Dermis microvascular lymphatic vessel endothelial cell (primary cell): Measurements from ENCODE around the gene ZFP2. TPM values are rescaled to one million over a fixed set of nuclear protein-coding genes. Genes with fewer than 3 reads are reported as not detected.
"Not testable (repeated sequence)": the region's sequence is repeated elsewhere in the genome, so short reads cannot be mapped to it uniquely, and the experiment has no call there.

ENCODE experiments used
- DNase-seq, 2 donors: peaks; one replicate each; pipeline versions ENCODE4 v3.0.0 to v3.0.0-alpha.2; 2010; ENCODE audit warnings: low read depth in 2 of 2
- total RNA-seq: library from RNA; depleted of rRNA; stranded (reverse); fragments of >200 nt; gene quantifications from 2 replicates; pipeline ENCODE4 v1.2.1, GENCODE V29; 2014

ZFP2 gene
- total RNA-seq = 0.39 and 0.89 TPM in 2 replicates

DNA sequence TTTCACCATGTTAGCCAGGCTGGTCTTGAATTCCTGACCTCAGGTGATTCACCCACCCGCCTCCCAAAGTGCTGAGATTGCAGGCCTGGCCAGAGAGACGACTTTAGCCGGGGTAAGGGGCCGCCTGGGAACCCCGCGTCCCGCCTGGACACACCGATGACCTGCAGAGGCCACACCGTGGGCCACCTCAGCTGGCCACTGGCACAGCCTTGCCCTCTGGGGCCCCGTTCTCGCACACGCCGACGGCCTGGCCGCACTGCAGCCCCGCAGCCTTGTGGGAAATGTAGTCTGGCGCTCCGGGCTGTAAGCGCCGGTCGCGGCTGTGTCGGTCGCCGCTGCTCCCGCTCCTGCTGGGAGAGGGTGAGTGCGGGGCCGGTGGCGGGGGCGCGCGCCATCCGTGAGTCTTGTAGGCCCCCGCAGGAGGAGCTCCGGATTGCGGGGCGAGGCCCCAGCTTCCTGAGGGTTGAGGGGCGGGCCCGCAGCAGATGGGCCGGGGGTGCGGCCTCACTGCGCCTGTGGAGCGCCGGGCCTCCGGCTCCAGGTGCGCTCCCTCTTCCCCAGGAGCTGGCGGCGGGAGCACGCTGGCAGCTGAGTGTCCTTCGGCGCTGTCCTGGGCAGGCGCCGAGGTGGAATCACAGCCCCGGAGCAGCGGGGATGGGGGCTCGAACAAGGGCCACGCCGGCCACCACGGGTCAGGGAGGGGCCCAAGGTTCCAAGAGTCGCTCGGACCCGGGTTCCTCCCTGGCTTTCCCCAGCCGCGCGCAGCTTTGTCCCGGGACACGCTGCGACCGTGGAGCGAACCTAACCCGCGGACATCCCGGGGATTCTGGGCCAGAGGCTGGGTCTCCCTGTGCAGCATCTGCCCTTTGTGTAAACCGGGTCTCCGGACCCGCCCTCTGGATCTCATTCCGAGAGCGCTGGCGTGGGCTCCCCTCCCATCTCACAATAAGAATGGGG, at the start of gene ZFP2:
ZFP2 (plus strand) TSS at position 299 of the 957 bp plus-strand sequence. CDS start 35,401 bp downstream, outside the sequence.
- DNase-seq = peak; percentile 12 to 64

DNA sequence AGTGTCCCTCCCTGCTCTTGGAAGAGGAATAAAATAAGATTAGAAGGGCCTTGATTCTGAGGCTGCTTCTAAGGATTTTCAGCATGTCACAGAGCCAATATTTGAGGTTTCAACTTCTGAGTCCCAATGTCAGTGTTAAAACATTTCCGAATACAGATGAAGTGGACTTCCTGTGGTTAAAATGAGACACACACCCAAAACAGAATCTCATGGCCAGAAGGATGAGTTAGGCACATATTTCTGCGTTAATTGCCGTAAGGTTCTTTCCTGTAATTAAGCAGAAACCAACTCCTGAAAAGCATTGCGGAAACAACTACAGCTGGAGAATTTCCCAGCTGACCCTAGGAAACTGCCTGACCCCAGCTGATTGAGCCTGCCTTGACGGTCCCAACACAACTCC, 46.4 kb upstream of the ZFP2 start:
- DNase-seq = no peak

DNA sequence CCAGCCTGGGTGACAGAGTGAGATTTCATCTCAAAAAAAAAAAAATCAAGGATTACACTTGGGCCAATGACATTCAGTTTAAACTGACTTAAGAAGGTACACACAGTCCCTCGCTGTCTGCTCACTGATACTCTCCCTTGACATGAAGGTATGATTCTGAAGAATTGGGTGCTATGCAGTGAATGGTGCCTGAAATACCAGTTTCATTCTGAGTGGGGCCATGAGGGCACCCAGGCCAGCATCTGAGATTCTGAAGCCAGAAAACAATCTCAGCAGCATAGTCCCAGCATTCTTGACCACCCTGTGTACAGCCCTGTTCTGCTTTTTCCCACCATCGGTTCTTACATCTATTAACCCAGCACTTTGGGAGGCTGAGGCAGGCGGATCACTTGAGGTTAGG, 43.8 kb upstream of the ZFP2 start:
- no peak for DNase-seq

DNA sequence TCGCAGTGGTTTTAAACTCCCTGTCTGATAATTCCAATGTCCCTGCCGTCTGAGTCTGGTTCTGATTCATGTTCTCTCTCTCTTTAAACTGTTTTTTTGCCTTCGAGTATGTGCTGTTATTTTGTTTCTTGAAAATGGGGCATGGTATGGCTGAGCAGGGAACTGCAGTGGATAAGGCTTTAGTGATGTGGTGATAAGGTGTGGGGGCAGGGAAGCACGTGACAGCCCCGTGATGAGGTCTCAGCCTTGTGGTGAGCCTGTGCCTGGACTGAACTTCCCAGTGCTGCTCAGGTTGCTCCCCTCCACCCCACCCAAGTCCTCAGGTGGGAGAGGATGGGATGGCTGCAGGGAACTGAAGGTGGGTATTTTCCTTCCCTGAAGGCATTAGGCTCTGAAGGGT, 41.4 kb upstream of the ZFP2 start:
- no peak for DNase-seq

DNA sequence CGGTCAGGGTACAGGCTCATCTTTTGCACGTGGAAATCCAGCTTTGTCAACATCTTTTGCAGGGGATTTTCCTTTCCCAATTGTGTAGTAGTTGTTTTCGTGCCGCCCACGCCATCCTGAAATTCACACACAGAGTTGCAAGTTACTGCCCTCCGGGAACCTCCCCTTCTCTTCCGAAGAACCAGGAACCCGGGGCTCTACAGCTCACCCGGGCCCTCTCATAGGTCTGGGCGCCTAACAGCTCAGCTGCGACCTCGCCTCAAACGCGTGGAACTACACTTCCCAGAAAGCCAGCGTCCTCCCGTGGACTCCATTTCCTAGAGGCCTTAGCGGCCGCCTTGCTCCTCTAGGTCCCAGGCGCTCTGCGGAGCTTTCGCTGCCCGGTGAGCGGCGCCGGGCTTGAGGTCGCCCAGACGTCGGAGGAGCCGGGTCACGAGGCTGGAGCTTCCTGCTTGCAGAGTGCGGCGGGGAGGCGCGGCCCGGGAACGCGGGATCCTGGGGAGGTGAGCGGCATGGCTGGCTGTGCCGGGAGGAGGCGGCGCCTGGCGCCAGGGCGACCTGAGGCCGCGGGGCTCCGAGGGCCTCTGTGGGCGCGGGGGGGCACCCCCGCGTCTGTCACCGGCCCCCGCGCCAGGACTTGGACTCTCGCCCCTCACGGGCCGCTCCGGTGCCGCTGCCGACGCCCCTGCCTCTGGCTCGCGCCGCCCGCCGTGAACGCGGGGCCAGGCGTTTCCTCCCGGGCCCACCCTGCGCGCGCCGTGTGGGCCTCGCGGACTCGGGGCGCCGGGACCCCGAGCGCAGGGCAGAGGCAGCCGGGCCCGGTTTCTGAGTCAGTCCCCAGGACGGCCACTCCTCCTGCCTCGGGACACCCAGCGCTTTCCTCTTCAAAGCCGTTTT, 35.8 kb upstream of the ZFP2 start, which contains the start of gene ZNF354B:
ZNF354B (plus strand) TSS at position 329 of the 897 bp plus-strand sequence. CDS start 1,095 bp downstream, outside the sequence.
- DNase-seq = peak; percentile 90 to 98

DNA sequence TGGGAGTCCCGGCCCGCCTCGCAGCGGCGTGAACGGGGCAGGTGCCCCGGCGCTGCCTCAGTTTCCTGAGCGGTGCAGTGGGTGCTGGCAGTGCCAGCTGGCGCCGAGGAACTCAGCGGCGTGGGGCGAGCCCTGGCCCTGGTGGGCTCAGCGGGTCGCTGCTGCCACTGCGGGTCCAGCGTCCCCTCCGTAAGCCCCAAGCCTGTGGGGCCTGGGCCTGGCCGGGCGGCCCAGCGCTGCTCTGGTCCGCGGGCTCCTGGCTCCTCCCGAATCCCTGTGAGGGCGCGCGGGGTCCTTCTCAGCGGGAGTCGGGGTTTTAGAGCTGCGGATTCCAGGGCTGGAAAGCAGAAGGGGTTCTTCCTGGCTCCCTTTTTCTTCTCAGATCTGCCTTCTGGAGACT, 35.1 kb upstream of the ZFP2 start:
- DNase-seq = not testable (repeated sequence)

DNA sequence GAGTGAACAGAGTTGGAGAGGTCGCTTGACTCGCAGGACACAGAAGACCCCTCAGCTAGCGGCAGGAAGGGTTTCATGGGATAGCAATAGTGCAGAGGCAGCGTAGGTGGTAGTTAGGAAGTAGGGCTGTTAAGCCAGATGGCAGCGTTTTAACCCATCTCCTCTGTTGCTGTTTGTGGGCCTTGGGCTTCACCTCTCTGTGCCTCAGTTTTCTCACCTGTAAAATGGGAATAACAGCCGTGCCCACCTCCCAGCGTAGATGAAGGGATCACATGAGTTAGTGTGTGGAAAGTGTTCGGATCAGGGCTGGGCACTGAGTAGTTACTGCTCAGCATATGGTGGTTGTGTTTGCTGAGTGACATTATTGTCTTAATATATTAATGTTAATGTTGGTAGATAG, 34.1 kb upstream of the ZFP2 start:
- no peak for DNase-seq

DNA sequence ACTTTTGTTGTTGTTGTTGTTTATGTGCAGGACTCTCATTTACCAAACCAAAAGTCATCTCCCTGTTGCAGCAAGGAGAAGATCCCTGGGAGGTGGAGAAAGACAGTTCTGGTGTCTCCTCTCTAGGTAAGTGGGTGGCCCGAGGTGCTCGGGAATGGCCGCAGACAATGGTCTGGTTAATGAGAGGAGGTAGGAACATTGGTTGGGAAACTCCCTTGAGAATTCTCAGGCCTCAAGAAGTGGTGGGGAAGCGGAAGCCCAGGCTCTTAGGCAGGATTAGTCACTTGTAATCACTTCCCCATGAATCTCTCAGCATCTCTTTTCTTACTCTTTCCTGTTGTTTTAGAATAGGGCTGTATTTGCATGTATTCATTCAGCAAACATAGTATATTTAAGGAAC, 28.8 kb upstream of the ZFP2 start:
- DNase-seq = peak in 1 of 2 donors; percentile 25

DNA sequence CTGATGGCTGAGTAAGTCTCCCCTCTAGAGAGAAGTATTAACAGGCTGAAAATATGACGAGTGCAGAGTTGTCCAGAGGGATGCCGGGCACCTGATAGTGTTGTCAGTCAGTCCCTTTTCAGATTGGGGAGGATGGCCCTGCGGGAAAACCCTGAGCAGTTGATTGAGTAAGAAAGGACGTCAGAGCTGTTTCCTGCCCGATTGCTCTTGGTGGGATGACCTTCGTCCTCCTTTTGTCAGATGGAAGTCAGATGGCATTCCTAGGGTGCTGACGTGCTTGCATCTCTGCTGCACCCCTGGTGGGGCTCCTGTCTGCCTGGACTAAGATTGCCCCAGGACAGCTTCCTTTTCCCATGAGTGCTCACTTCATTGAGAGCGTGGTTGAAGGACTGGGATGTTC, 26.1 kb upstream of the ZFP2 start:
- peak in 1 of 2 donors; percentile 14 for DNase-seq

DNA sequence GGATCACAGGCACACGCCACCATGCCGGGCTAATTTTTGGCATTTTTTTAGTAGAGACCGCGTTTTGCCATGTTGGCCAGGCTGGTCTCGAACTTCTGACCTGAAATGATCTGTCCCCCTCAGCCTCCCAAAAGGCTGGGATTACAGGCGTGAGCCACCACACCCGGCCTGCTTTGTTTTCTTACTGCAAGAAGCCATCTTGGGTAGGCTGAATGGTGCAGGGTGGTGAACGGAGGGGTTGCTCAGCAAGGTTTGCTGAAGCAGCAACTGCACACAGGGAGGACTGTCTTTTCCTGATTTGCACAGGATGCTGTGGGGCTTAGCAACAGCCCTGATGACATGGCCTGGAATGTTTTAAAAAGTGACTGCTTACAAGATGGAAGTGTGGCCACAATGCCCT, 25.3 kb upstream of the ZFP2 start:
- no peak for DNase-seq

DNA sequence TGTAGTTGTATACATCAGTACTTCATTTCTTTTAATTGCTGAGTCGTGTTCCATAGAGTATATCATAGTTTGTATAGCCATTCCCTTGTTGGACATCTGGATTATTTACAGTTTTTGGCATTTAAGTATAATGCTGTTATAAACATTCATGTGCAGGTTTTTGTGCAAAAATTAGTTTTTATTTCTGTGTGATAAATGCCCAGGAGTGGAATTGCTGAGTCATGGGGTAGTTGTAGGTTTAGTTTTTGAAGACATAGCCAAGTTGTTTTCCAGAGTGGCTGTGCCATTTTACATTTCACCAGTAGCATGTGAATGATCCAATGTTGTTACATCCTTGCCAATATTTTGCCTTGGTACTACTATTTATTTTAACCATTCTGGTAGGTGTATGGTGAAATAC, 23.4 kb upstream of the ZFP2 start:
- DNase-seq = no peak

DNA sequence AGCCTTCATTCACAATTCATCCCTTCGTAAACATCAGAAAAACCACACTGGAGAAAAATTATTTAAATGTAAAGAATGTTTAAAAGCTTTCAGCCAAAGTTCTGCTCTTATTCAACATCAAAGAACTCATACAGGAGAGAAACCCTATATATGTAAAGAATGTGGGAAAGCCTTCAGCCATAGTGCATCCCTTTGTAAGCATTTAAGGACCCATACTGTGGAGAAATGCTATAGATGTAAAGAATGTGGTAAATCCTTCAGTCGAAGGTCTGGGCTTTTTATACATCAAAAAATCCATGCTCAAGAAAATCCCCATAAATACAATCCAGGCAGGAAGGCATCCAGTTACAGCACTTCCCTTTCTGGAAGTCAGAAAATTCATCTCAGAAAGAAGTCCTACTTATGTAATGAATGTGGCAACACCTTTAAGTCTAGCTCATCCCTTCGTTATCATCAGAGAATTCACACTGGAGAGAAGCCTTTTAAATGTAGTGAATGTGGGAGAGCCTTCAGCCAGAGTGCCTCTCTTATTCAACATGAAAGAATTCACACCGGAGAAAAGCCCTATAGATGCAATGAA, 12.5 kb upstream of the ZFP2 start:
- DNase-seq = not testable (repeated sequence)

DNA sequence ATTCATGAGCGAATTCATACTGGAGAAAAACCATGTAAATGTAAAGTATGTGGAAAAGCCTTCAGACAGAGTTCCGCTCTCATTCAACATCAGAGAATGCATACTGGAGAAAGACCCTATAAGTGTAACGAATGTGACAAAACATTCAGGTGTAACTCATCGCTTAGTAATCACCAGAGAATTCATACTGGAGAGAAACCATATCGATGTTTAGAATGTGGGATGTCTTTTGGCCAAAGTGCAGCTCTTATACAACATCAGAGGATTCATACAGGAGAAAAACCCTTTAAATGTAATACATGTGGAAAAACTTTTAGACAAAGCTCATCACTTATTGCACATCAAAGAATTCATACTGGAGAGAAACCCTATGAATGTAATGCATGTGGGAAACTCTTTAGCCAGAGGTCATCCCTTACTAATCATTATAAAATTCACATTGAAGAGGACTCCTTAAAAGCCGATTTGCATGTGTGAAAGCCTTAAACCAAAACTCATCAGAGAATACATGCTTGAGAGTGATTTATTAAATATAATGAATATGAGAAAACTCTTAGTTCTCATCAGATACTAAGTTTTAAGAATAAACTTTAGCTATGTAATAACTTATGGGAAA, 11.8 kb upstream of the ZFP2 start:
- no peak for DNase-seq

DNA sequence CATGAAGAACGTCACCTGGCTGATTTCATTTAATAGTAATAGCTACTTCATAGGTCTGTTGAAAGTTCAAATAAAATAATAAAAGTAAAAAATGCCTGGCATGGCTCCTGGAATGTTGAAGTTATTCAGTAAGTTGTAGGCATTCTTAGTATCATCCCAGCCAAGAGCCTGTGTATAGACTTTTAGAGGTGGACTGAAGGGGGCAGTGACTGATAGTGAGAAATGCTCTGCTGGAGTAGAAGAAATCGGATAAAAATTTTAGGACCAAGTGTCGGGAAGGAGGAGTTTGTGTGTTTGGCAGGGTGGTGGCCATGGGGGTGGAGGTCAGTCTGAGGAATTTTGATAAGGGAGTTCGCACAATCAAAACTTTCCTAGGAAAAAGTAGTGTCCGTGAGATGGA, 3.6 kb downstream of the ZFP2 start:
- DNase-seq = no peak

DNA sequence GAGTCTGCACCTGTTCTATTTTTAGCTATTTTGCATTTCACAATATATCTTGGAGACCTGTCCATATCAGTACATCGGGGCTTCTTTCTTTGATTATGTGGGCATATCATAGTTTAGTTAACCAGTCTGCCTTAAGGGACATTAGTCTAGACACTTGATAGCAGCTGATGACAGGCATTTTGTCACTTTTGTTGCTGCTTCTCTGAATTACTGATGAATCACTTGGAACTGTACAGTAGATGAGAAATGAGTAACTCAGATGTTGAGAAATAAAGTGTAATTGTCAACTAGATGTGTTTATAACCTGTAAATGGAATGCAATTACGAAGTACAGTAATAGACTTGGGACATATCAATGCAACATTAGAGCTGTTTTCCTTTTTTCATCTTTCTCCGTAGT, 7.1 kb downstream of the ZFP2 start:
- DNase-seq = no peak

DNA sequence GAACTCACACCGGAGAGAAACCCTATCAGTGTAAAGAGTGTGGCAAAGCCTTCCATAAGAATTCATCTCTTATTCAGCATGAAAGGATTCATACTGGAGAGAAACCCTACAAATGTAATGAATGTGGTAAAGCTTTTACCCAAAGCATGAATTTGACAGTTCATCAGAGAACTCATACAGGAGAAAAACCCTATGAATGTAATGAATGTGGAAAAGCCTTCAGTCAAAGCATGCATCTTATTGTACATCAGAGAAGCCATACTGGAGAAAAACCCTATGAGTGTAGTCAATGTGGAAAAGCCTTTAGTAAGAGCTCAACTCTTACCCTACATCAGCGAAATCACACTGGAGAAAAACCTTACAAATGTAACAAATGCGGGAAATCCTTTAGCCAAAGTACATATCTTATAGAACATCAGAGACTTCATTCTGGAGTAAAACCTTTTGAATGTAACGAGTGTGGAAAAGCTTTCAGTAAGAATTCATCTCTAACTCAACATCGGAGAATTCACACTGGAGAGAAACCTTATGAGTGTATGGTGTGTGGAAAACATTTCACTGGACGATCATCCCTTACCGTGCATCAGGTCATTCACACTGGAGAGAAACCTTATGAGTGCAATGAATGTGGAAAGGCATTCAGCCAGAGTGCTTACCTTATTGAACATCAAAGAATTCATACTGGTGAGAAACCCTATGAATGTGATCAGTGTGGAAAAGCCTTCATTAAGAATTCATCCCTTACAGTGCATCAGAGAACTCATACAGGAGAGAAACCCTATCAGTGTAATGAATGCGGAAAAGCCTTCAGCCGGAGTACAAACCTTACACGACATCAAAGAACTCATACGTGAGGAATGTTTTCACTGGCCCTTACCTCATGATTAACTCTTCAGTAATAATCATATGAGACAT, 36.4 kb downstream of the ZFP2 start:
- DNase-seq = no peak

DNA sequence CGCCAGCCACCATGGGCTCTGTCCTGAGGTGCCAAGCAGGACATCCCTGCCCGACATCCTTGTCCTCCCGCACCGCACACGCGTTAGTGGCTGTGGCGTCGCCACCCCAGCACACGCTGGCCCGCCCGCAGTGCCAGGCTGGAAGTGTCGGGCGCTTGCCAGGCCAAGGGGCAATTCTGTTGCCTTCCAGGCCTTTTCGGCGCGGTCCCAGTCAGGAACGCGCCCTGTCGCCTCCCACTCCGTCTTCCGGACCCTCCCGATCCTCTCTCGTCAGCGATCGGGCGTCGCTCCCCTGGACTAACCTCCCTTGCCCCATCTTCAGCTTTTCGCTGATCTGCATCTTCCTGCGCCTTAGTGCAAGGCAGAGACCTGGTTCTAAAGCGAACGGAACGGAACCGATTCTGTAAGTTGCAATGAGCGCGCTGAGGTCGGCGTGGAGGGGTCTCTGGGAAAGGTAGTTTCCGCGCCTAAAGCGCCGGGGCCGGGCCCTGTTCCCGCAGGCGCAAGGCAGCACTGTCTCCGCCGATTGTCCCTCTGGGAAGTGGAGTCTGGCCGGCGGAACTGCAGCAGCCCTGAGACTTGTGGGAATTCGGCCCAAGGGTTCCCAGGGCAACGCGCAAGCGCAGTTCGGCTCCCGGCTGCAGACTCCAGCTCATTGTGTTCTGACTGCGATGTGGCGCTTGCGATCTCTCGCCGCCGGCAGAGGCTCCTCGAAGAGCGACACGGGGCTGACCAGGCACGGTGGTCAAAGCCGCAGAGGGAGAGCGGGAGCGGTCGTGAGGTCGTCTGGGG, 45.1 kb downstream of the ZFP2 start, which contains the start of gene ZNF454:
ZNF454 (plus strand) TSS at position 630 of the 792 bp plus-strand sequence. CDS start 1,594 bp downstream, outside the sequence.
- DNase-seq = peak; percentile 23 to 40

DNA sequence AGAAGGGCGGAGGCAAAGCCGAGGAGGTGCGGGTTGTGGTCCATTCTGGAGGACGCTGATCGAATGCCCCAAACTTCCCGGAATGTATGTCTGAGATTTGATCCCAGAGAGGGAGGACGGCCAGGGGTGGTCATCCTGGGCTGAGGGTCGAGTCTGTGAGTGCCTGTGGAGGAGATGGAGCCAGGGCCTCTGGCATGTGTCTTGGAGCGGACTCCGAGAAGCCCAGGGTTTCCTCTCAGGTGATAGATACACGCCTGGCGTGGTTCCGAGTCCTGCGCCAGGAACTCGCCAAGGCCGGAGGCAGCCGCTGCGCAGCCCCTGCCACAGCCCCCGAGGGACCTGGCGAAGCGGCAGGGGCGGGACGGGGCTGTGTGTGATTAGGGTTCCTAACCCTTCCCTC, 45.6 kb downstream of the ZFP2 start:
- DNase-seq = no peak

DNA sequence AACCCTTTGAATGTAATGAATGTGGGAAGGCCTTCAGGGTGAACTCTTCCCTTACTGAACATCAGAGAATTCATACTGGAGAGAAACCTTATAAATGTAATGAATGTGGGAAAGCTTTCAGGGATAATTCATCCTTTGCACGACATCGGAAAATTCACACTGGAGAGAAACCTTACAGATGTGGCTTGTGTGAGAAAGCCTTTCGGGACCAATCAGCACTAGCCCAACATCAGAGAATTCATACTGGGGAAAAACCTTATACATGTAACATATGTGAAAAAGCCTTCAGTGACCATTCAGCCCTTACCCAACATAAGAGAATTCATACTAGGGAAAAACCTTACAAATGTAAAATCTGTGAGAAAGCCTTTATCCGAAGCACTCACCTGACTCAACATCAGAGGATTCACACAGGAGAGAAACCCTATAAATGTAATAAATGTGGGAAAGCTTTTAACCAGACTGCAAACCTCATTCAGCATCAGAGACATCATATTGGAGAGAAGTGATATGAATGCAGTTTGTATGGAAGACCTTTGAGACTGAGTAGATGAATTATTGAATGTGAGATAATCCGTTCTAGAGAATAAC, 69.8 kb downstream of the ZFP2 start:
- no peak for DNase-seq
